ENCODE results near the gene DNM2. TPM values are rescaled to one million over a fixed set of nuclear protein-coding genes. Genes with fewer than 3 reads are reported as not detected.

Gene DNM2
- total and polyA plus RNA-seq, 10 of the 15 experiments (the other 5 are each of a cell fraction or from before 2014, with no cell fraction given): 1.2 to 146 (median 68.9) TPM

- TF ChIP-seq PBX3 (IDR thresholded peaks at IDR 0.05; ENCODE audit: insufficient replicate concordance, low read depth, low read length) (no peak), ZNF592 (IDR thresholded peaks at IDR 0.05) (no peak), RBBP5 (conservative IDR thresholded peaks at IDR 0.05) (no peak), PRDM15 (CRISPR knock-in tag; IDR thresholded peaks at IDR 0.05) (no peak), TAF1 (IDR thresholded peaks at IDR 0.05; ENCODE audit: borderline replicate concordance, low read depth, low read length) (no peak), SREBF1 (IDR thresholded peaks at IDR 0.05; ENCODE audit: low read length) (no peak)
These were observed 98.2 kb downstream of the DNM2 start (continued) for GRCh38 chr19:10815969-10816644.
